ENCODE measurements around the gene EML5. TPM values are rescaled to one million over a fixed set of nuclear protein-coding genes. Genes with fewer than 3 reads are reported as not detected.

The EML5 gene
- polyA plus RNA-seq, 3 donors, result not detected

DNA sequence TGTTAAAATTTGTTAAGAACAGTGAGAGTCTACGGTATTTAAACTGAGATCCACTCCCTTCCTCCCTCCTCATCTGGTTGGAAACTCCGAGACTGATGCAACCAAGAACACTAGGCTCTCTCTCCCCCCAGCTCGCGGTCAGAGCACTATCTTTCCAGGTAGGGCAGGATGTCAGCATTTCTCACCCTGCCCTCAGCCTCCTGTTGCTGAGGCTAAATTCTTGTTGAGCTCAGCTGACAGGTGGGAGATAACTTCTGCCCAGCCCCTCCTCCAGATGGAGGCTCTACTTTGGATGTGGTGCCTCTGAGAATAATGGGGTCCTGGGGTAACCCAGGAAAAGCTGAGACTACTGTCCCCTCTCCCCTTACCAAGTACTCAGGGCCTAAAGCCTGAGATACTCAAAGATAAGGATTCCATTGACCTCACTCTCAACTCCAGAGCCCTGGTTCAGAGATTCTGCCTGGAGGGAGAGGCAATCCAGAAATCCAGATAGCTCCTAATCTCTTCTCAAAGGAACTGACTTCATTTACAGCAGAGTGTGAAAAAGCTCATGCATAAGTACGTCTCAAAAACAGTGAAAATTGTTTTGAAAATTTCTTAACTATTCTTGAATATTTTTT, 110.1 kb downstream of the EML5 start:
- no peak for TF ChIP-seq CTCF (IDR thresholded peaks at IDR 0.05)
- intact Hi-C loops (cut with micrococcal nuclease), result no loop called here
- Mint-ChIP-seq H3K9me3 (no peaks in the 10 kb centered on the region), H3K36me3 (no peaks in the 10 kb centered on the region), H3K4me1 (no peaks in the 10 kb centered on the region), H3K4me3 (no peak overlapping the region), H3K27me3 (ENCODE audit: low read depth in 3 of 3) (peaks cover 0 to 1% (median 0%) of the 10 kb centered on the region in 3 donors), H3K27ac (no peak overlapping the region)
- Histone ChIP-seq H3K9ac (ENCODE audit: insufficient read depth, low read length, poor library complexity, severe bottlenecking) (no peak overlapping the region), H3K27me3 (ENCODE audit: control insufficient read depth in 2 of 2, insufficient read depth in 2 of 2, low read length in 2 of 2) (no peaks in the 10 kb centered on the region), H2AFZ (ENCODE audit: insufficient read depth, low read depth, low read length, poor library complexity, severe bottlenecking) (no peak overlapping the region), H3K9me3 (replicated peaks in 1 of 2; ENCODE audit: control insufficient read depth in 1 of 2, insufficient read depth in 1 of 2, low read length in 2 of 2) (no peaks in the 10 kb centered on the region), H3K79me2 (ENCODE audit: insufficient read depth, low read length) (no peaks in the 10 kb centered on the region), H3K4me2 (replicated peaks; ENCODE audit: extremely low read depth, low read length, poor library complexity, severe bottlenecking) (no peak overlapping the region), H3K4me3 (replicated peaks in 1 of 3; ENCODE audit: low read depth in 2 of 3, low read length in 3 of 3) (no peak overlapping the region), H4K20me1 (ENCODE audit: insufficient read depth, low read length) (no peaks in the 10 kb centered on the region), H3K4me1 (ENCODE audit: control insufficient read depth in 1 of 2, insufficient read depth in 2 of 2, low read length in 2 of 2) (no peaks in the 10 kb centered on the region), H3K27ac (ENCODE audit: low read depth in 1 of 2, low read length in 2 of 2) (no peak overlapping the region), H3K36me3 (replicated peaks in 1 of 2; ENCODE audit: control insufficient read depth in 1 of 2, insufficient read depth in 2 of 2, low read length in 2 of 2) (no peaks in the 10 kb centered on the region)
- WGBS (ENCODE audit: insufficient coverage), result 94% methylated on average over 3 of the region's 5 CpGs
- no peak for DNase-seq

- WGBS (ENCODE audit: insufficient coverage), result no CpG with 5 or more reads among the region's 5 CpGs
- TF ChIP-seq CTCF (IDR thresholded peaks at IDR 0.05), result no peak
- Histone ChIP-seq H3K9me3 (replicated peaks in 1 of 2; ENCODE audit: control insufficient read depth in 1 of 2, insufficient read depth in 1 of 2, low read length in 2 of 2) (no peaks in the 10 kb centered on the region), H3K4me2 (replicated peaks; ENCODE audit: extremely low read depth, low read length, poor library complexity, severe bottlenecking) (no peak overlapping the region), H3K27ac (ENCODE audit: low read depth in 1 of 2, low read length in 2 of 2) (no peak overlapping the region), H3K27me3 (ENCODE audit: control insufficient read depth in 2 of 2, insufficient read depth in 2 of 2, low read length in 2 of 2) (no peaks in the 10 kb centered on the region), H3K9ac (ENCODE audit: insufficient read depth, low read length, poor library complexity, severe bottlenecking) (no peak overlapping the region), H2AFZ (ENCODE audit: insufficient read depth, low read depth, low read length, poor library complexity, severe bottlenecking) (no peak overlapping the region), H3K4me3 (replicated peaks in 1 of 3; ENCODE audit: low read depth in 2 of 3, low read length in 3 of 3) (no peak overlapping the region), H3K36me3 (replicated peaks in 1 of 2; ENCODE audit: control insufficient read depth in 1 of 2, insufficient read depth in 2 of 2, low read length in 2 of 2) (no peaks in the 10 kb centered on the region), H4K20me1 (ENCODE audit: insufficient read depth, low read length) (no peaks in the 10 kb centered on the region), H3K79me2 (ENCODE audit: insufficient read depth, low read length) (no peaks in the 10 kb centered on the region), H3K4me1 (ENCODE audit: control insufficient read depth in 1 of 2, insufficient read depth in 2 of 2, low read length in 2 of 2) (no peaks in the 10 kb centered on the region)
- no peak overlapping the region for H3K27ac Mint-ChIP-seq
- H3K9me3 Mint-ChIP-seq, result no peaks in the 10 kb centered on the region
- intact Hi-C loops (cut with micrococcal nuclease), result no loop called here
- no peak for DNase-seq
- peaks cover 0 to 1% (median 0%) of the 10 kb centered on the region in 3 donors for H3K27me3 Mint-ChIP-seq (ENCODE audit: low read depth in 3 of 3)
- no peaks in the 10 kb centered on the region for H3K4me1 Mint-ChIP-seq
- H3K36me3 Mint-ChIP-seq, result no peaks in the 10 kb centered on the region
- no peak overlapping the region for H3K4me3 Mint-ChIP-seq
Observed at GRCh38 chr14:88681755-88682494, 110.8 kb downstream of the EML5 start.
